ENCODE data around the gene FANCB.

- TF ChIP-seq CTCF (conservative IDR thresholded peaks at IDR 0.05) (no peak), ZFX (IDR thresholded peaks at IDR 0.05) (no peak)
These were observed 47.3 kb upstream of the FANCB start for GRCh38 chrX:14920196-14920595.

Data from C4-2B (cell line).